ENCODE measurements around the gene PIAS4. TPM values are rescaled to one million over a fixed set of nuclear protein-coding genes. Genes with fewer than 3 reads are reported as not detected.
A peak's percentile ranks its signal among the peaks of the same experiment; 100 is the strongest.
"Not testable (repeated sequence)": the region's sequence is repeated elsewhere in the genome, so short reads cannot be mapped to it uniquely, and the experiment has no call there.

Gene PIAS4
- total and polyA plus RNA-seq, 5 donors = 9.6 to 13.1 (median 12.3) TPM

GRCh38 chr19:3984908-3985642 is 22.5 kb upstream of the PIAS4 start, which contains the start of gene EEF2:
EEF2 (minus strand) TSS chr19:3985463; CDS start chr19:3985380, 83 bp downstream.
- Histone ChIP-seq H3K27ac (ENCODE audit: low read length) (peak within 1 kb of the TSS; percentile 86), H3K27me3 (ENCODE audit: control insufficient read depth, insufficient read depth) (no peaks in the 10 kb centered on the region), H3K4me3 (ENCODE audit: low read length) (peak within 1 kb of the TSS; percentile 77), H3K4me1 (ENCODE audit: control insufficient read depth, insufficient read depth, low read length) (no peaks in the 10 kb centered on the region), H3K9me3 (ENCODE audit: control insufficient read depth, low read length) (no peaks in the 10 kb centered on the region)
- ATAC-seq (peak; percentile 68 to 77), DNase-seq (peak; percentile 92 to 96 (median 95))
- under 1% methylated on average over 80 of the region's 80 CpGs for WGBS
- intact Hi-C loops (cut with DNase I) = loop anchor here in 2 of 4 donors (5.0 to 10.0 kb wide), 3 partner anchors 140 to 217 kb away; partner anchors contain the start of genes ANKRD24 (in 1 of the 2), MAP2K2 (in 1 of the 2) and SIRT6 (in 1 of the 2)

- Histone ChIP-seq H3K27ac (ENCODE audit: low read length) (peak overlapping the region; percentile 80), H3K9me3 (ENCODE audit: control insufficient read depth, low read length) (no peaks in the 10 kb centered on the region), H3K4me1 (ENCODE audit: control insufficient read depth, insufficient read depth, low read length) (no peaks in the 10 kb centered on the region), H3K27me3 (ENCODE audit: control insufficient read depth, insufficient read depth) (no peaks in the 10 kb centered on the region), H3K4me3 (ENCODE audit: low read length) (peak overlapping the region; percentile 38)
- intact Hi-C loops (cut with DNase I) = loop anchor here in 2 of 4 donors (5.0 to 10.0 kb wide), 3 partner anchors 139 to 217 kb away; partner anchors contain the start of genes ANKRD24 (in 1 of the 2), MAP2K2 (in 1 of the 2) and SIRT6 (in 1 of the 2)
- DNase-seq (no peak), ATAC-seq (no peak)
- WGBS = 4% methylated on average over 19 of the region's 19 CpGs
These were observed 21.8 kb upstream of the PIAS4 start for GRCh38 chr19:3985643-3986259.

- ATAC-seq (peak; percentile 38 to 48), DNase-seq (peak in 1 of 3 donors; percentile 28)
- peak overlapping the region; percentile 65 for H3K27ac ChIP-seq (ENCODE audit: low read length)
- peak overlapping the region; percentile 38 for H3K4me3 ChIP-seq (ENCODE audit: low read length)
- WGBS = 3% methylated on average over 21 of the region's 21 CpGs
- intact Hi-C loops (cut with DNase I) = loop anchor here in 2 of 4 donors (5.0 to 10.0 kb wide), 3 partner anchors 138 to 216 kb away; partner anchors contain the start of genes ANKRD24 (in 1 of the 2), MAP2K2 (in 1 of the 2) and SIRT6 (in 1 of the 2)
- H3K27me3 ChIP-seq (ENCODE audit: control insufficient read depth, insufficient read depth) = no peaks in the 10 kb centered on the region
- H3K9me3 ChIP-seq (ENCODE audit: control insufficient read depth, low read length) = no peaks in the 10 kb centered on the region
- H3K4me1 ChIP-seq (ENCODE audit: control insufficient read depth, insufficient read depth, low read length) = no peaks in the 10 kb centered on the region
These were observed 21.1 kb upstream of the PIAS4 start for GRCh38 chr19:3986260-3987041.

- H3K4me1 ChIP-seq (ENCODE audit: control insufficient read depth, insufficient read depth, low read length) = no peaks in the 10 kb centered on the region
- intact Hi-C loops (cut with DNase I) = loop anchor here in 2 of 4 donors (5.0 to 10.0 kb wide), 3 partner anchors 137 to 215 kb away; partner anchors contain the start of genes ANKRD24 (in 1 of the 2), MAP2K2 (in 1 of the 2) and SIRT6 (in 1 of the 2)
- 11% methylated on average over 30 of the region's 30 CpGs for WGBS
- H3K4me3 ChIP-seq (ENCODE audit: low read length) = no peak overlapping the region
- ATAC-seq (peak; percentile 2 to 5), DNase-seq (peak; percentile 91 to 97 (median 96))
- no peak overlapping the region for H3K27ac ChIP-seq (ENCODE audit: low read length)
- H3K27me3 ChIP-seq (ENCODE audit: control insufficient read depth, insufficient read depth) = no peaks in the 10 kb centered on the region
- H3K9me3 ChIP-seq (ENCODE audit: control insufficient read depth, low read length) = no peaks in the 10 kb centered on the region
These were observed 19.7 kb upstream of the PIAS4 start for GRCh38 chr19:3987619-3988371.

- H3K4me1 ChIP-seq (ENCODE audit: control insufficient read depth, insufficient read depth, low read length) = no peaks in the 10 kb centered on the region
- 71% methylated on average over 3 of the region's 3 CpGs for WGBS
- no peak for DNase-seq
- H3K9me3 ChIP-seq (ENCODE audit: control insufficient read depth, low read length) = no peaks in the 10 kb centered on the region
- no peak overlapping the region for H3K4me3 ChIP-seq (ENCODE audit: low read length)
- no peak overlapping the region for H3K27ac ChIP-seq (ENCODE audit: low read length)
- intact Hi-C loops (cut with DNase I) = no loop called here
- no peaks in the 10 kb centered on the region for H3K27me3 ChIP-seq (ENCODE audit: control insufficient read depth, insufficient read depth)
- no peak for ATAC-seq
These were observed 16.8 kb upstream of the PIAS4 start for GRCh38 chr19:3990815-3991117.

GRCh38 chr19:3995607-3996006 is 11.9 kb upstream of the PIAS4 start:
- no peak for ATAC-seq
- intact Hi-C loops (cut with DNase I) = no loop called here
- Histone ChIP-seq H3K27ac (ENCODE audit: low read length) (no peak overlapping the region), H3K27me3 (ENCODE audit: control insufficient read depth, insufficient read depth) (no peaks in the 10 kb centered on the region), H3K4me1 (ENCODE audit: control insufficient read depth, insufficient read depth, low read length) (no peaks in the 10 kb centered on the region), H3K9me3 (ENCODE audit: control insufficient read depth, low read length) (no peaks in the 10 kb centered on the region), H3K4me3 (ENCODE audit: low read length) (no peak overlapping the region)
- 81% methylated on average over 6 of the region's 6 CpGs for WGBS
- no peak for DNase-seq

- H3K27me3 ChIP-seq (ENCODE audit: control insufficient read depth, insufficient read depth); H3K9me3 ChIP-seq (ENCODE audit: control insufficient read depth, low read length); H3K4me1 ChIP-seq (ENCODE audit: control insufficient read depth, insufficient read depth, low read length); ATAC-seq; H3K4me3 ChIP-seq (ENCODE audit: low read length); intact Hi-C loops (cut with DNase I); H3K27ac ChIP-seq (ENCODE audit: low read length): not testable (repeated sequence)
- 85% methylated on average over 29 of the region's 29 CpGs for WGBS
- DNase-seq = peak in 2 of 3 donors; percentile 6 to 45
These were observed 8.7 kb upstream of the PIAS4 start for GRCh38 chr19:3998667-3999412.

GRCh38 chr19:4000798-4001197 is 6.7 kb upstream of the PIAS4 start:
- ATAC-seq; H3K27ac ChIP-seq (ENCODE audit: low read length); H3K4me1 ChIP-seq (ENCODE audit: control insufficient read depth, insufficient read depth, low read length); DNase-seq; H3K27me3 ChIP-seq (ENCODE audit: control insufficient read depth, insufficient read depth); H3K9me3 ChIP-seq (ENCODE audit: control insufficient read depth, low read length); H3K4me3 ChIP-seq (ENCODE audit: low read length): not testable (repeated sequence)
- WGBS = 92% methylated on average over 5 of the region's 5 CpGs
- intact Hi-C loops (cut with DNase I) = loop anchor here in 1 of 4 donors (10.0 kb wide), 1 partner anchor 184 kb away; the partner anchor contains the start of genes ANKRD24 and SIRT6

GRCh38 chr19:4005436-4005835 is 2.1 kb upstream of the PIAS4 start:
- H3K4me3 ChIP-seq (ENCODE audit: low read length); H3K9me3 ChIP-seq (ENCODE audit: control insufficient read depth, low read length); H3K4me1 ChIP-seq (ENCODE audit: control insufficient read depth, insufficient read depth, low read length); ATAC-seq; H3K27me3 ChIP-seq (ENCODE audit: control insufficient read depth, insufficient read depth); H3K27ac ChIP-seq (ENCODE audit: low read length); DNase-seq: not testable (repeated sequence)
- 97% methylated on average over 9 of the region's 9 CpGs for WGBS
- intact Hi-C loops (cut with DNase I) = loop anchor here in 1 of 4 donors (10.0 kb wide), 1 partner anchor 179 kb away; the partner anchor contains the start of genes ANKRD24 and SIRT6

All from right cardiac atrium (tissue), 5 donors.